ENCODE measurements around the gene KIAA0586. TPM values are rescaled to one million over a fixed set of nuclear protein-coding genes. Genes with fewer than 3 reads are reported as not detected.

The KIAA0586 gene
- polyA plus RNA-seq, 1 of the 3 experiments (the other 2 are of a cell fraction) = 7.5 TPM

DNA sequence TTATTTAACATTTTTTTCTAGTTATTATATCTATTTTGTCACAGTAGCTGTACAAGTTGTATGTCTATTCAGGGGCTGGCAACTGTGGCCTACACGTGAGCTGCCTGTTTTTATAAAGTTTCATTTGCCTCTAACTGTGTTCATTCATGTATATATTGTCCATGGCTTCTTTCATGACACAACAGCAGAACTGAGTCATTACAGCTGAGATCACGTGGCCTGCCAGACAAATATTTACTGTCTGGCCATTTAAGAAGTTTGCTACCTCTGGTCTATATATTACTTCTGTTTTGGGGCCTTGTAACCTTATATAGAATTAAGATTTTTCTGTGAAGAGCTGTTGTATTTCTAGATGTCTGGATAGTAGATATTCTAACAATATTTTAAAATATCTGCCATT, 37.9 kb downstream of the KIAA0586 start:
- POLR2A ChIA-PET = no interaction called here
- no peak overlapping the region for H3K9ac ChIP-seq
- H3F3A ChIP-seq (replicated peaks; ENCODE audit: insufficient read depth) = no peaks in the 10 kb centered on the region
- no peaks in the 10 kb centered on the region for H4K20me1 ChIP-seq (ENCODE audit: insufficient read depth)
- H3K27me3 ChIP-seq (ENCODE audit: insufficient read depth) = no peaks in the 10 kb centered on the region
- no peak overlapping the region for H3K4me3 ChIP-seq (ENCODE audit: low read depth in 2 of 2, low read length in 1 of 2)
- DNase-seq = no peak
- H3K27ac ChIP-seq (ENCODE audit: low read depth in 2 of 2, low read length in 1 of 2) = no peak overlapping the region
- H3K4me1 ChIP-seq (ENCODE audit: control insufficient read depth in 1 of 2, insufficient read depth in 2 of 2, low read depth in 1 of 2, low read length in 1 of 2) = no peaks in the 10 kb centered on the region
- 77% methylated on average over 2 of the region's 2 CpGs for whole genome bisulfite sequencing (ENCODE audit: low lambda C conversion rate)
- no peak overlapping the region for H3K4me2 ChIP-seq
- H3K9me3 ChIP-seq = no peaks in the 10 kb centered on the region
- no peaks in the 10 kb centered on the region for H3K9me2 ChIP-seq
- H2AFZ ChIP-seq (ENCODE audit: low read depth) = no peak overlapping the region
- H3K36me3 ChIP-seq (replicated peaks in 1 of 2; ENCODE audit: control insufficient read depth in 1 of 2, insufficient read depth in 2 of 2, low read length in 1 of 2) = peaks cover 37 to 43% of the 10 kb centered on the region in 2 experiments
- CTCF ChIA-PET = interaction anchor here (2.4 kb wide), 1 partner anchor 36 kb away, joined by 8 read pairs; no protein-coding TSS in a partner anchor
- no peaks in the 10 kb centered on the region for H3K79me2 ChIP-seq (ENCODE audit: insufficient read depth)
- TF ChIP-seq, protein P1, sequence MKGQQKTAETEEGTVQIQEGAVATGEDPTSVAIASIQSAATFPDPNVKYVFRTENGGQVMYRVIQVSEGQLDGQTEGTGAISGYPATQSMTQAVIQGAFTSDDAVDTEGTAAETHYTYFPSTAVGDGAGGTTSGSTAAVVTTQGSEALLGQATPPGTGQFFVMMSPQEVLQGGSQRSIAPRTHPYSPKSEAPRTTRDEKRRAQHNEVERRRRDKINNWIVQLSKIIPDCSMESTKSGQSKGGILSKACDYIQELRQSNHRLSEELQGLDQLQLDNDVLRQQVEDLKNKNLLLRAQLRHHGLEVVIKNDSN (IDR thresholded peaks at IDR 0.05; ENCODE audit: borderline replicate concordance, low read depth) = peak; percentile 54; the same call in 1 of the 2 replicates
- TF ChIP-seq RAD21 (IDR thresholded peaks at IDR 0.05; ENCODE audit: low read length) (no peak), GATA2 (CRISPR knock-in tag; IDR thresholded peaks at IDR 0.05) (no peak), GABPA (IDR thresholded peaks at IDR 0.05; ENCODE audit: low read depth) (no peak), FOSL2 (IDR thresholded peaks at IDR 0.05; ENCODE audit: borderline replicate concordance, low read depth) (no peak)

DNA sequence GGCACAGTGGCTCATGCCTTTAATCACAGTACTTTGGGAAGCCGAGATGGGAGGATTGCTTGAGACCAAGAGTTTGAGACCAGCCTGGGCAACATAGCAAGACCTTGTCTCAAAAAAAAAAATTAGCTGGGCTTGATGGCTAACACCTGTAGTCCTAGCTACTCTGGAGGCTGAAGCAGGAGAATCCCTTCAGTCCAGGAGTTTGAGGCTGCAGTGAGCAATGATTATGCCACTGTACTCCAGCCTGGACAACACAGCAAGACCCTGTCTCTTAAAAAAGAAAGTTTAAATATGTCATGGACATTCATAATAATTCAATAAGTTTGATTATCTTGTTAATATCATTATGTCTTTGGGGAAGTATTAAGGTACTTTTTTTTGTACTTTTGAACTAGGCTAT, 38.9 kb downstream of the KIAA0586 start:
- Histone ChIP-seq H3K9me2 (no peaks in the 10 kb centered on the region), H3K4me3 (ENCODE audit: low read depth in 2 of 2, low read length in 1 of 2) (no peak overlapping the region), H3K27ac (ENCODE audit: low read depth in 2 of 2, low read length in 1 of 2) (no peak overlapping the region), H3K9ac (no peak overlapping the region), H3K79me2 (ENCODE audit: insufficient read depth) (no peaks in the 10 kb centered on the region), H3F3A (replicated peaks; ENCODE audit: insufficient read depth) (no peaks in the 10 kb centered on the region), H4K20me1 (ENCODE audit: insufficient read depth) (no peaks in the 10 kb centered on the region), H3K4me1 (ENCODE audit: control insufficient read depth in 1 of 2, insufficient read depth in 2 of 2, low read depth in 1 of 2, low read length in 1 of 2) (no peaks in the 10 kb centered on the region), H3K27me3 (ENCODE audit: insufficient read depth) (no peaks in the 10 kb centered on the region), H3K36me3 (replicated peaks in 1 of 2; ENCODE audit: control insufficient read depth in 1 of 2, insufficient read depth in 2 of 2, low read length in 1 of 2) (peaks cover 34 to 50% of the 10 kb centered on the region in 2 experiments), H3K4me2 (no peak overlapping the region), H3K9me3 (no peaks in the 10 kb centered on the region), H2AFZ (ENCODE audit: low read depth) (no peak overlapping the region)
- ChIA-PET POLR2A (no interaction called here), CTCF (interaction anchor here (2.4 kb wide), 1 partner anchor 35 kb away, joined by 8 read pairs; no protein-coding TSS in a partner anchor)
- no peak for DNase-seq
- whole genome bisulfite sequencing (ENCODE audit: low lambda C conversion rate) = 92% methylated on average over 1 of the region's 1 CpG
- TF ChIP-seq, protein P2, sequence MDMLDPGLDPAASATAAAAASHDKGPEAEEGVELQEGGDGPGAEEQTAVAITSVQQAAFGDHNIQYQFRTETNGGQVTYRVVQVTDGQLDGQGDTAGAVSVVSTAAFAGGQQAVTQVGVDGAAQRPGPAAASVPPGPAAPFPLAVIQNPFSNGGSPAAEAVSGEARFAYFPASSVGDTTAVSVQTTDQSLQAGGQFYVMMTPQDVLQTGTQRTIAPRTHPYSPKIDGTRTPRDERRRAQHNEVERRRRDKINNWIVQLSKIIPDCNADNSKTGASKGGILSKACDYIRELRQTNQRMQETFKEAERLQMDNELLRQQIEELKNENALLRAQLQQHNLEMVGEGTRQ (IDR thresholded peaks at IDR 0.05; ENCODE audit: borderline replicate concordance, low read depth, low read length) = no peak
- no peak for TF ChIP-seq MEF2A (IDR thresholded peaks at IDR 0.05; ENCODE audit: borderline replicate concordance, low read depth)
- TF ChIP-seq RCOR1 (IDR thresholded peaks at IDR 0.05; ENCODE audit: low read length) = no peak
- no peak for TF ChIP-seq ELF1 (IDR thresholded peaks at IDR 0.05)
- TF ChIP-seq EP300 (IDR thresholded peaks at IDR 0.05; ENCODE audit: borderline replicate concordance in 1 of 2, low read depth in 1 of 2, low read length in 1 of 2) = no peak
- TF ChIP-seq EZH2phosphoT487 (IDR thresholded peaks at IDR 0.05; ENCODE audit: borderline replicate concordance, low read depth) = no peak
- TF ChIP-seq, protein P3, sequence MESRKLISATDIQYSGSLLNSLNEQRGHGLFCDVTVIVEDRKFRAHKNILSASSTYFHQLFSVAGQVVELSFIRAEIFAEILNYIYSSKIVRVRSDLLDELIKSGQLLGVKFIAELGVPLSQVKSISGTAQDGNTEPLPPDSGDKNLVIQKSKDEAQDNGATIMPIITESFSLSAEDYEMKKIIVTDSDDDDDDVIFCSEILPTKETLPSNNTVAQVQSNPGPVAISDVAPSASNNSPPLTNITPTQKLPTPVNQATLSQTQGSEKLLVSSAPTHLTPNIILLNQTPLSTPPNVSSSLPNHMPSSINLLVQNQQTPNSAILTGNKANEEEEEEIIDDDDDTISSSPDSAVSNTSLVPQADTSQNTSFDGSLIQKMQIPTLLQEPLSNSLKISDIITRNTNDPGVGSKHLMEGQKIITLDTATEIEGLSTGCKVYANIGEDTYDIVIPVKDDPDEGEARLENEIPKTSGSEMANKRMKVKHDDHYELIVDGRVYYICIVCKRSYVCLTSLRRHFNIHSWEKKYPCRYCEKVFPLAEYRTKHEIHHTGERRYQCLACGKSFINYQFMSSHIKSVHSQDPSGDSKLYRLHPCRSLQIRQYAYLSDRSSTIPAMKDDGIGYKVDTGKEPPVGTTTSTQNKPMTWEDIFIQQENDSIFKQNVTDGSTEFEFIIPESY (IDR thresholded peaks at IDR 0.05; ENCODE audit: borderline replicate concordance, low read depth) = no peak
- no peak for TF ChIP-seq PBX3 (IDR thresholded peaks at IDR 0.05)
